H1 (cell line): ENCODE results near the gene TLE1. TPM values are rescaled to one million over a fixed set of nuclear protein-coding genes. Genes with fewer than 3 reads are reported as not detected.

Experiments
- BCL11A ChIP-seq, 2 experiments: IDR thresholded peaks; one replicate each; pipeline ENCODE4 v1.6.1; 2011; ENCODE audit warnings: low read depth in 2 of 2, low read length in 2 of 2, mild to moderate bottlenecking in 2 of 2
- CHD7 ChIP-seq: fragments of 300-600 bp; sonication (generic); IDR thresholded peaks from 2 replicates; pipeline ENCODE4 v1.7.1; 2012; ENCODE audit warnings: low read length, moderate library complexity, mild to moderate bottlenecking, inconsistent platforms; ENCODE audit not compliant: insufficient replicate concordance
- E2F6 ChIP-seq: IDR thresholded peaks from 2 replicates; pipeline ENCODE4 v1.6.1; 2012; ENCODE audit warnings: inconsistent platforms
- GABPA ChIP-seq: IDR thresholded peaks from 2 replicates; pipeline ENCODE4 v1.6.1; 2011; ENCODE audit warnings: mild to moderate bottlenecking, low read length, moderate library complexity, borderline replicate concordance; ENCODE audit not compliant: insufficient read depth
- TEAD4 ChIP-seq: IDR thresholded peaks from 2 replicates; pipeline ENCODE4 v1.6.1; 2012; ENCODE audit warnings: low read depth, low read length, inconsistent platforms, mixed read lengths
- polyA plus RNA-seq, 7 experiments: library from polyadenylated mRNA; depleted of rRNA in 3 of 7; stranded (reverse) in 5 of 7; unstranded in 2 of 7; fragments of >200 nt in 5 of 7; fragments of 200-250 nt in 2 of 7; gene quantifications; 1 replicate in 5 of 7; 2 replicates in 1 of 7; 4 replicates in 1 of 7; pipeline versions ENCODE4 v1.2.1 to v1.2.3, GENCODE V29; 2011 to 2013; ENCODE audit warnings: missing spikeins in 2 of 7, mixed read lengths in 2 of 7
- total RNA-seq: library from RNA; stranded (reverse); fragmentation: NEBNext Ultra II Directional; extraction: Animal tissue kit (Norgen Biotek cat#: 25700); gene quantifications from 2 replicates; pipeline ENCODE4 v1.2.1, GENCODE V29; 2021

The TLE1 gene
- total and polyA plus RNA-seq, 2 of the 8 experiments (the other 6 are each of a cell fraction or from before 2014, with no cell fraction given), result 81.8 to 91.6 TPM

- no peak for TF ChIP-seq CHD7
- TF ChIP-seq E2F6, result no peak
- TF ChIP-seq TEAD4, result no peak
- no peak for TF ChIP-seq BCL11A (IDR thresholded peaks at IDR 0.05; ENCODE audit: low read depth in 2 of 2, low read length in 2 of 2)
- TF ChIP-seq GABPA, result no peak
Measured at GRCh38 chr9:81621118-81621517, 68.2 kb downstream of the TLE1 start (continued).
